Keratinocyte (primary cell): ENCODE measurements around the gene FLVCR1. TPM values are rescaled to one million over a fixed set of nuclear protein-coding genes. Genes with fewer than 3 reads are reported as not detected.

Experiments used
- DNase-seq: peaks from one replicate; pipeline ENCODE4 v3.0.0-alpha.2; 2011; ENCODE audit warnings: low read depth, missing footprints, low spot score
- FAIRE-seq: peaks from 2 replicates; lab custom pipeline; 2011; peaks lifted over from hg19 to GRCh38; lab: Jason Lieb, UNC
- H2AFZ ChIP-seq: 2 replicates; pipeline ENCODE4 v1.6.0; 2012; ENCODE audit warnings: low read length, control low read depth, inconsistent platforms; ENCODE audit not compliant: control insufficient read depth
- H3K27ac ChIP-seq: 2 replicates; pipeline ENCODE4 v1.5.1; 2011; ENCODE audit warnings: low read length; ENCODE audit not compliant: control insufficient read depth, insufficient read depth
- H3K27me3 ChIP-seq: 3 replicates; pipeline ENCODE4 v1.6.0; 2011; ENCODE audit warnings: low read length; ENCODE audit not compliant: control insufficient read depth, insufficient read depth; ENCODE audit errors: extremely low read depth
- H3K36me3 ChIP-seq, 2 experiments: 2 replicates in 1 of 2; 3 replicates in 1 of 2; pipeline ENCODE4 v1.5.1; 2011; ENCODE audit warnings: low read length in 2 of 2, mild to moderate bottlenecking in 1 of 2; ENCODE audit not compliant: control insufficient read depth in 2 of 2, insufficient read depth in 2 of 2; ENCODE audit errors: extremely low read depth in 1 of 2
- H3K4me1 ChIP-seq: 3 replicates; pipeline ENCODE4 v1.5.1; 2011; ENCODE audit warnings: low read length; ENCODE audit not compliant: control insufficient read depth, insufficient read depth; ENCODE audit errors: extremely low read depth
- H3K4me2 ChIP-seq: 3 replicates; pipeline ENCODE4 v1.6.0; 2011; ENCODE audit warnings: low read depth, low read length; ENCODE audit not compliant: control insufficient read depth, insufficient read depth; ENCODE audit errors: extremely low read depth
- H3K4me3 ChIP-seq, 3 experiments: fragments of 200-600 bp in 1 of 3; sonication (generic) in 1 of 3; 2 replicates in 2 of 3; 3 replicates in 1 of 3; pipeline ENCODE4 v1.5.1; 2011 to 2016; ENCODE audit warnings: low read length in 3 of 3, mild to moderate bottlenecking in 3 of 3, control low read depth in 2 of 3, inconsistent platforms in 1 of 3, low read depth in 1 of 3, mixed read lengths in 1 of 3, mixed run types in 1 of 3, moderate library complexity in 1 of 3; ENCODE audit not compliant: control insufficient read depth in 2 of 3, insufficient read depth in 2 of 3; ENCODE audit errors: extremely low read depth in 1 of 3
- H3K79me2 ChIP-seq: 2 replicates; pipeline ENCODE4 v1.6.0; 2012; ENCODE audit warnings: low read length; ENCODE audit not compliant: control insufficient read depth, insufficient read depth
- H3K9ac ChIP-seq: 3 replicates; pipeline ENCODE4 v1.6.0; 2011; ENCODE audit warnings: low read length; ENCODE audit not compliant: control insufficient read depth, insufficient read depth; ENCODE audit errors: extremely low read depth
- H3K9me1 ChIP-seq: 3 replicates; pipeline ENCODE4 v1.6.0; 2011; ENCODE audit warnings: low read length; ENCODE audit not compliant: control insufficient read depth, insufficient read depth; ENCODE audit errors: extremely low read depth
- H3K9me3 ChIP-seq: 2 replicates; pipeline ENCODE4 v1.5.1; 2012; ENCODE audit warnings: low read depth, low read length; ENCODE audit not compliant: control insufficient read depth
- H4K20me1 ChIP-seq: 3 replicates; pipeline ENCODE4 v1.6.0; 2011; ENCODE audit warnings: low read length; ENCODE audit not compliant: control insufficient read depth, insufficient read depth; ENCODE audit errors: extremely low read depth
- EZH2 ChIP-seq: IDR thresholded peaks from one replicate; pipeline ENCODE4 v1.6.1; 2012; ENCODE audit warnings: inconsistent platforms, mild to moderate bottlenecking, low read length, moderate library complexity
- dilution Hi-C: fragments of 300-500 bp; cut with MboI; formaldehyde crosslinking; loops from one replicate; pipeline ENCODE4 v1.7.0; 2020; ENCODE audit warnings: low sequenced_read_pairs; ENCODE audit not compliant: extremely low pct_ligation_motif_present
- polyA plus RNA-seq, 5 experiments: library from polyadenylated mRNA; depleted of rRNA in 3 of 5; stranded (reverse) in 3 of 5; stranded (forward) in 1 of 5; unstranded in 1 of 5; fragments of >200 nt; gene quantifications; 1 replicate in 1 of 5; 2 replicates in 3 of 5; 3 replicates in 1 of 5; pipeline versions ENCODE4 v1.2.1 to v1.2.3, GENCODE V29; 2011 to 2012; ENCODE audit warnings: missing spikeins in 2 of 5, low read depth in 1 of 5, low replicate concordance in 1 of 5
- TF ChIP-seq, protein P1 (sequence below), 3 experiments: IDR thresholded peaks in 1 of 3; conservative IDR thresholded peaks in 1 of 3; optimal IDR thresholded peaks in 1 of 3; 2 replicates in 2 of 3; 3 replicates in 1 of 3; pipeline versions ENCODE3 to v1.5.1; 2011; ENCODE audit warnings: low read length in 3 of 3, mild to moderate bottlenecking in 3 of 3, moderate library complexity in 2 of 3, control low read depth in 1 of 3, inconsistent platforms in 1 of 3; ENCODE audit not compliant: insufficient read depth in 2 of 3; ENCODE audit errors: extremely low read depth in 1 of 3

The FLVCR1 gene
- polyA plus RNA-seq, 1 donor (not counting 4 experiments of a cell fraction or from before 2014, with no cell fraction given), result 6.4 TPM

DNA sequence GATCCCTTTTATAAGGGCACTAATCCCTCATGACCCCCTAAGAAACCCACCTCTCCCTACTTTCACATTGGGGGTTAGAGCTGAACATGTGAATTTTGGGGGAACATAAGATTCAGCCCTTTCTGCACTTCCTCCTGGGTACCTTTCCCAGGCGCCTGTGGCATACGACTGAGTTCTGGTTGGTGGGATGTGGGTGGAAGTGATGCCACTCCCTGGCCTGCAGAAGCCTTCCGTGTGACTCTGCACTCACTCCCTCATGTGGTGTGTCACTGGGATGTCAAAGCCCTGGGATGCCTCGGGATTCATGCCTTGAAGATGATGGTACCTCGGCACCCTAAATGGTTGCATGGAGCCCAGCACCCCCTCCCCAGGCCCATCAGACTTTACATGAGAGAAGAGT lies 63.9 kb downstream of the FLVCR1 start:
- Histone ChIP-seq H3K79me2 (no peaks in the 10 kb centered on the region), H3K4me3 (no peak overlapping the region), H3K9ac (no peak overlapping the region), H3K4me2 (no peak overlapping the region), H3K4me1 (no peaks in the 10 kb centered on the region), H3K27ac (no peak overlapping the region), H3K9me1 (no peaks in the 10 kb centered on the region), H3K9me3 (no peaks in the 10 kb centered on the region), H3K36me3 (no peaks in the 10 kb centered on the region), H4K20me1 (no peaks in the 10 kb centered on the region), H2AFZ (no peak overlapping the region), H3K27me3 (peaks cover 5% of the 10 kb centered on the region)
- DNase-seq, result no peak
- FAIRE-seq, result no peak
- no peak for TF ChIP-seq EZH2
- dilution Hi-C loops, result no loop called here

DNA sequence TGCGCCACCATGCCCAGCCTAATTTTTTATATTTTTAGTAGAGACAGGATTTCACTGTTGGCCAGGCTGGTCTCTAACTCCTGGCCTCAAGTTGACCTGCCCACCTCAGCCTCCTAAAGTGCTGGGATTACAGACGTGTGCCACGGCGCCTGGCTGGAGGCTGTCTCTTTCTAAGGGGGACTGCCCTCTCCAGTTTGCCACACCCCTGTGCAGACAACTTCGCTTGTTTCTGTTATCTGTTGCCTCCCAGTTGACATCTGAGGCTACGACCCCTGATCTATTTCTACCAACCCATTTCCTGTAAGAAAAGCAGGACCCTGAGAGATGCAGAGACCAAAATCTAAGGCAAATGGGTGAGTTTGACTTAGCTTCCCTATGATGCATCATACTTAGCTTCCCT lies 68.3 kb downstream of the FLVCR1 start:
- Histone ChIP-seq H3K27me3 (peaks cover 5% of the 10 kb centered on the region), H3K79me2 (no peaks in the 10 kb centered on the region), H3K36me3 (no peaks in the 10 kb centered on the region), H2AFZ (no peak overlapping the region), H3K27ac (no peak overlapping the region), H3K9ac (no peak overlapping the region), H3K9me3 (no peaks in the 10 kb centered on the region), H3K9me1 (no peaks in the 10 kb centered on the region), H4K20me1 (no peaks in the 10 kb centered on the region), H3K4me1 (no peaks in the 10 kb centered on the region), H3K4me3 (no peak overlapping the region), H3K4me2 (no peak overlapping the region)
- dilution Hi-C loops, result no loop called here
- FAIRE-seq, result no peak
- TF ChIP-seq, protein P1, sequence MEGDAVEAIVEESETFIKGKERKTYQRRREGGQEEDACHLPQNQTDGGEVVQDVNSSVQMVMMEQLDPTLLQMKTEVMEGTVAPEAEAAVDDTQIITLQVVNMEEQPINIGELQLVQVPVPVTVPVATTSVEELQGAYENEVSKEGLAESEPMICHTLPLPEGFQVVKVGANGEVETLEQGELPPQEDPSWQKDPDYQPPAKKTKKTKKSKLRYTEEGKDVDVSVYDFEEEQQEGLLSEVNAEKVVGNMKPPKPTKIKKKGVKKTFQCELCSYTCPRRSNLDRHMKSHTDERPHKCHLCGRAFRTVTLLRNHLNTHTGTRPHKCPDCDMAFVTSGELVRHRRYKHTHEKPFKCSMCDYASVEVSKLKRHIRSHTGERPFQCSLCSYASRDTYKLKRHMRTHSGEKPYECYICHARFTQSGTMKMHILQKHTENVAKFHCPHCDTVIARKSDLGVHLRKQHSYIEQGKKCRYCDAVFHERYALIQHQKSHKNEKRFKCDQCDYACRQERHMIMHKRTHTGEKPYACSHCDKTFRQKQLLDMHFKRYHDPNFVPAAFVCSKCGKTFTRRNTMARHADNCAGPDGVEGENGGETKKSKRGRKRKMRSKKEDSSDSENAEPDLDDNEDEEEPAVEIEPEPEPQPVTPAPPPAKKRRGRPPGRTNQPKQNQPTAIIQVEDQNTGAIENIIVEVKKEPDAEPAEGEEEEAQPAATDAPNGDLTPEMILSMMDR (optimal IDR thresholded peaks at IDR 0.05 in 1 of 3, IDR thresholded peaks at IDR 0.05 in 1 of 3, conservative IDR thresholded peaks at IDR 0.05 in 1 of 3; ENCODE audit: extremely low read depth in 1 of 3, insufficient read depth in 2 of 3, low read length in 3 of 3), result no peak
- TF ChIP-seq EZH2, result no peak
- no peak for DNase-seq
